Loucy (cell line): ENCODE data around the gene APLN.

ENCODE experiments used
- H2AFZ ChIP-seq: fragments of 200-600 bp; sonication (generic); 2 replicates; pipeline ENCODE4 v1.6.0; 2016; ENCODE audit warnings: antibody characterized with exemption, mild to moderate bottlenecking, low read length, moderate library complexity
- H3F3A ChIP-seq: fragments of 200-600 bp; 2 replicates; pipeline ENCODE4 v1.6.0; 2016; ENCODE audit warnings: antibody characterized with exemption, low read depth, mild to moderate bottlenecking
- H3K27me3 ChIP-seq: fragments of 200-600 bp; sonication (generic); 2 replicates; pipeline ENCODE4 v1.6.1; 2014; ENCODE audit warnings: low read length, mild to moderate bottlenecking; ENCODE audit not compliant: insufficient read depth, poor library complexity, severe bottlenecking
- H3K36me3 ChIP-seq: fragments of 200-600 bp; sonication (generic); 2 replicates; pipeline ENCODE4 v1.6.1; 2016; ENCODE audit warnings: low read length; ENCODE audit not compliant: insufficient read depth
- H3K4me1 ChIP-seq: fragments of 200-600 bp; sonication (generic); 2 replicates; pipeline ENCODE4 v1.5.1; 2014; ENCODE audit warnings: low read length, mild to moderate bottlenecking; ENCODE audit not compliant: insufficient read depth, poor library complexity, severe bottlenecking
- H3K4me2 ChIP-seq: fragments of 200-600 bp; sonication (generic); 2 replicates; pipeline ENCODE4 v1.6.0; 2014; ENCODE audit warnings: antibody characterized with exemption, low read length, low read depth, mild to moderate bottlenecking; ENCODE audit not compliant: poor library complexity, severe bottlenecking
- H3K4me3 ChIP-seq: fragments of 200-600 bp; sonication (generic); 2 replicates; pipeline ENCODE4 v1.5.1; 2014; ENCODE audit warnings: low read length, mild to moderate bottlenecking, mixed read lengths; ENCODE audit not compliant: poor library complexity, severe bottlenecking
- H3K79me2 ChIP-seq: fragments of 200-600 bp; sonication (generic); 2 replicates; pipeline ENCODE4 v1.6.1; 2014; ENCODE audit warnings: low read length; ENCODE audit not compliant: insufficient read depth
- H3K9ac ChIP-seq: fragments of 200-600 bp; sonication (generic); 2 replicates; pipeline ENCODE4 v1.6.0; 2014; ENCODE audit warnings: mild to moderate bottlenecking, low read depth, low read length, moderate library complexity; ENCODE audit not compliant: poor library complexity, severe bottlenecking
- H3K9me2 ChIP-seq: fragments of 200-600 bp; sonication (generic); replicated peaks from 2 replicates; pipeline ENCODE4 v1.6.1; 2016; ENCODE audit warnings: low read depth, low read length, mixed read lengths
- H3K9me3 ChIP-seq: fragments of 200-600 bp; sonication (generic); 2 replicates; pipeline ENCODE4 v1.6.1; 2014; ENCODE audit warnings: mild to moderate bottlenecking, antibody characterized with exemption, low read length, low read depth; ENCODE audit not compliant: insufficient read depth
- H4K20me1 ChIP-seq: fragments of 200-600 bp; sonication (generic); 2 replicates; pipeline ENCODE4 v1.6.0; 2014; ENCODE audit warnings: antibody characterized with exemption, low read length, mild to moderate bottlenecking; ENCODE audit not compliant: insufficient read depth, poor library complexity, severe bottlenecking
- CTCF ChIP-seq: fragments of 200-600 bp; sonication (generic); conservative IDR thresholded peaks from 2 replicates; pipeline ENCODE4 v1.5.1; 2014; ENCODE audit warnings: mild to moderate bottlenecking, antibody characterized with exemption, low read length
- EZH2phosphoT487 ChIP-seq: fragments of 200-600 bp; IDR thresholded peaks from 2 replicates; pipeline ENCODE4 v1.6.1; 2018; ENCODE audit warnings: antibody characterized with exemption, mild to moderate bottlenecking, moderate library complexity, borderline replicate concordance

Gene APLN

DNA sequence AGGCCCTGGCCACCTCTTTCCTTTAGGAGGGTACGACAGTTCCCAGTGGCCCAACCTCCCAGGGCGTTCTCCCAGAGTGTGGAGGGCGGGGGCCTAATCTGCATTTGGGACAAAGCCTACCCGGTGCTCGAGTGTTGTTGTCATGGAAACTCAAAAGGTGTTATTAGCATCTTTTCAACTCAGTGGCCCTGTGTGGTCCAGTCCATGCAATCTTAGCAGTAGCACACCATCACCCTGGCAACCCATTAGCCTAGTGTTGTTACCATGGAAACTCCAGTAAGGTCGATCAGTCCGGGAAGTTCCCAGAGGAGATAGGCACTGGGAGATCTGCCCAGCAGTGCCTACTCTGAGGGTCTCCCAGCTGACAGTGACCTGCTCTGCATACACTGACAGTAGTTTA, 20.2 kb downstream of the APLN start:
- H3K9ac ChIP-seq: no peak overlapping the region
- H3K9me3 ChIP-seq: no peaks in the 10 kb centered on the region
- no peaks in the 10 kb centered on the region for H3K36me3 ChIP-seq
- TF ChIP-seq EZH2phosphoT487 (no peak), CTCF (no peak)
- no peaks in the 10 kb centered on the region for H3K9me2 ChIP-seq
- no peak overlapping the region for H3K4me2 ChIP-seq
- no peak overlapping the region for H3K4me3 ChIP-seq
- no peak overlapping the region for H2AFZ ChIP-seq
- no peaks in the 10 kb centered on the region for H3F3A ChIP-seq
- no peaks in the 10 kb centered on the region for H3K79me2 ChIP-seq
- H3K4me1 ChIP-seq: no peaks in the 10 kb centered on the region
- no peaks in the 10 kb centered on the region for H3K27me3 ChIP-seq
- H4K20me1 ChIP-seq: no peaks in the 10 kb centered on the region

DNA sequence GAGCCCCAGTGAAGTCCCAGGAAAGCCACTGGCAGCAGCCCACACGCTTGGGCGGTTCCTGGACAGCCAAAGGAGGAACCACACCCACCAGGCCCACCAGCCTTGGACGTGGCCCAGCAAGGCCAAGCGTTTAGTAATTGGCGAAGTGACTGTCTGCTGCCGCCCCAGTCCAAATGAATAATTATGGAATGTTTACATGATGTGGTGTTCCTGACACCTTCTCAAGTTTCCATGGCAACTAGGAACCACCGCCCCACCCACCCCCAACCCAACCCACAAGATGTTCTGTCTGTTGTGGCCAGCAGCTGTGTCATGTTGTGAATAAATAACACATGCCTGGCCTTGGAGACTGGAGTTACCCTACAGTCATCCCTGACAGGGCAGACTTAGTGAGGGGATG, 22.3 kb downstream of the APLN start:
- Histone ChIP-seq H3K9ac (no peak overlapping the region), H3K4me2 (no peak overlapping the region), H3K9me2 (no peaks in the 10 kb centered on the region), H3K4me1 (no peaks in the 10 kb centered on the region), H3K9me3 (no peaks in the 10 kb centered on the region), H4K20me1 (no peaks in the 10 kb centered on the region), H3K27me3 (no peaks in the 10 kb centered on the region), H2AFZ (no peak overlapping the region), H3F3A (no peaks in the 10 kb centered on the region), H3K79me2 (no peaks in the 10 kb centered on the region), H3K36me3 (no peaks in the 10 kb centered on the region), H3K4me3 (no peak overlapping the region)
- TF ChIP-seq CTCF (no peak), EZH2phosphoT487 (no peak)

DNA sequence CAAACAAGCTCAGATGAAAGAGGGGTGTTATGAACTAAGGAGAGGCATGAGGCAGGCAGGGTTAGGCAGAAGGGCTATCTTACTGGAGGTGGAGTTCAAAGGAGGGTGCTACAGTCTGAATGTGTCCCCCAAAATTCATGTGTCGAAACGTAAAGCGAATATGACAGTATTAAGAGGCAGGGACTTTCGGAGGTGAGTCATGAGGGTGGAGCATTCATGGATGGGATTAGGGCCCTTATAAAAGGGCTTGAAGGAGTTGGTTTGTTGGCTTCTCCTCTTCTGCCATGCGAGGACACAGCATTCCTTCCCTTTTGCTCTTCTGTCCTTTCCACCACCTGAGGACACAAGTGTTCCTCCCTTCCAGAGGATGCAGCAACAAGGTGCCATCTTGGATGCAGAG, 22.9 kb downstream of the APLN start:
- Histone ChIP-seq H3K36me3 (no peaks in the 10 kb centered on the region), H3K27me3 (no peaks in the 10 kb centered on the region), H3K9me3 (no peaks in the 10 kb centered on the region), H3K4me1 (no peaks in the 10 kb centered on the region), H4K20me1 (no peaks in the 10 kb centered on the region), H2AFZ (no peak overlapping the region), H3K79me2 (no peaks in the 10 kb centered on the region), H3F3A (no peaks in the 10 kb centered on the region), H3K4me3 (no peak overlapping the region), H3K9me2 (no peaks in the 10 kb centered on the region), H3K4me2 (no peak overlapping the region), H3K9ac (no peak overlapping the region)
- TF ChIP-seq EZH2phosphoT487: no peak

- no peaks in the 10 kb centered on the region for H3K79me2 ChIP-seq
- no peaks in the 10 kb centered on the region for H3K4me1 ChIP-seq
- no peak overlapping the region for H3K4me2 ChIP-seq
- no peaks in the 10 kb centered on the region for H3K27me3 ChIP-seq
- no peak overlapping the region for H2AFZ ChIP-seq
- TF ChIP-seq CTCF: no peak
- TF ChIP-seq EZH2phosphoT487: no peak
- H3K9me3 ChIP-seq: no peaks in the 10 kb centered on the region
- no peak overlapping the region for H3K9ac ChIP-seq
- no peaks in the 10 kb centered on the region for H3K9me2 ChIP-seq
- H4K20me1 ChIP-seq: no peaks in the 10 kb centered on the region
- no peaks in the 10 kb centered on the region for H3F3A ChIP-seq
- no peaks in the 10 kb centered on the region for H3K36me3 ChIP-seq
- H3K4me3 ChIP-seq: no peak overlapping the region
Observed at GRCh38 chrX:129629837-129630236, 24.9 kb downstream of the APLN start.
